Adrenal gland (tissue), 5 donors: Measurements from ENCODE around the gene PDXDC1.
"Not testable (repeated sequence)": the region's sequence is repeated elsewhere in the genome, so short reads cannot be mapped to it uniquely, and the experiment has no call there.

ENCODE experiments used
- POLR2A ChIP-seq, 2 donors: fragments of 450-650 bp; IDR thresholded peaks; one replicate each; pipeline ENCODE4 v1.6.1; 2017; ENCODE audit warnings: antibody characterized with exemption in 2 of 2, mild to moderate bottlenecking in 2 of 2, moderate library complexity in 1 of 2
- TF ChIP-seq, protein P1 (sequence below), 6 experiments: fragments of 450-650 bp in 4 of 6; fragments of 200-600 bp in 2 of 6; sonication (generic) in 1 of 6; IDR thresholded peaks; 1 replicate in 5 of 6; 2 replicates in 1 of 6; pipeline versions ENCODE4 v1.5.1 to v1.8.0; 2016 to 2021; ENCODE audit warnings: antibody characterized with exemption in 6 of 6, mild to moderate bottlenecking in 2 of 6, moderate library complexity in 1 of 6
- donor health status: DM: no; HTN: no; CAD: no.

DNA sequence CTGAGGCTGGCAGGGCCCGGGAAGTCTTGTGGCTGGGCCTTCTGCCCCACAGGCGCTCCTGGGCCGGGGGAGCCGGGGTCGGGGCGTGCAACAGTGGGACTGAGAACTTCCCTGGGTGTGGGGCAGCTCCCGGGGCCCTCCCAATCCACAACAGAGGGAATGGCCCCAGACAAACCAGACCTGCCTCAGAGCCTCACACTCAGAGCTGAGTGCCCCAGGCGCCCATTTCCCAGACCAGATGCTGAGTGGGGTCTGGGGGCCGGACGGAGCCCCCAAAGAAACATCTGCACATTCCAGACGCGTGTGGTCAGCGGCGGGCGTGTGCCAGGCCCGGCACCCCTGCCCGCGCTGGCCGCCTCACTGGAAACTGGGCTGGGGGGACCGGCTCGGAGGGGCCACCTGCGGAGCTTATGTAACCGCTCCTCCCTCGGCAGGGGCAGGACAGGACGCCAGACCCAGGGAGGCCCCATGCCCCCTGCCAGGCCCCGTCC, 168.8 kb downstream of the PDXDC1 start:
- TF ChIP-seq, protein P1, sequence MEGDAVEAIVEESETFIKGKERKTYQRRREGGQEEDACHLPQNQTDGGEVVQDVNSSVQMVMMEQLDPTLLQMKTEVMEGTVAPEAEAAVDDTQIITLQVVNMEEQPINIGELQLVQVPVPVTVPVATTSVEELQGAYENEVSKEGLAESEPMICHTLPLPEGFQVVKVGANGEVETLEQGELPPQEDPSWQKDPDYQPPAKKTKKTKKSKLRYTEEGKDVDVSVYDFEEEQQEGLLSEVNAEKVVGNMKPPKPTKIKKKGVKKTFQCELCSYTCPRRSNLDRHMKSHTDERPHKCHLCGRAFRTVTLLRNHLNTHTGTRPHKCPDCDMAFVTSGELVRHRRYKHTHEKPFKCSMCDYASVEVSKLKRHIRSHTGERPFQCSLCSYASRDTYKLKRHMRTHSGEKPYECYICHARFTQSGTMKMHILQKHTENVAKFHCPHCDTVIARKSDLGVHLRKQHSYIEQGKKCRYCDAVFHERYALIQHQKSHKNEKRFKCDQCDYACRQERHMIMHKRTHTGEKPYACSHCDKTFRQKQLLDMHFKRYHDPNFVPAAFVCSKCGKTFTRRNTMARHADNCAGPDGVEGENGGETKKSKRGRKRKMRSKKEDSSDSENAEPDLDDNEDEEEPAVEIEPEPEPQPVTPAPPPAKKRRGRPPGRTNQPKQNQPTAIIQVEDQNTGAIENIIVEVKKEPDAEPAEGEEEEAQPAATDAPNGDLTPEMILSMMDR (IDR thresholded peaks at IDR 0.05): not testable (repeated sequence)
- TF ChIP-seq POLR2A (IDR thresholded peaks at IDR 0.05): not testable (repeated sequence)
